ENCODE results near the gene CMIP.
A peak's percentile ranks its signal among the peaks of the same experiment; 100 is the strongest.

Gene CMIP

DNA sequence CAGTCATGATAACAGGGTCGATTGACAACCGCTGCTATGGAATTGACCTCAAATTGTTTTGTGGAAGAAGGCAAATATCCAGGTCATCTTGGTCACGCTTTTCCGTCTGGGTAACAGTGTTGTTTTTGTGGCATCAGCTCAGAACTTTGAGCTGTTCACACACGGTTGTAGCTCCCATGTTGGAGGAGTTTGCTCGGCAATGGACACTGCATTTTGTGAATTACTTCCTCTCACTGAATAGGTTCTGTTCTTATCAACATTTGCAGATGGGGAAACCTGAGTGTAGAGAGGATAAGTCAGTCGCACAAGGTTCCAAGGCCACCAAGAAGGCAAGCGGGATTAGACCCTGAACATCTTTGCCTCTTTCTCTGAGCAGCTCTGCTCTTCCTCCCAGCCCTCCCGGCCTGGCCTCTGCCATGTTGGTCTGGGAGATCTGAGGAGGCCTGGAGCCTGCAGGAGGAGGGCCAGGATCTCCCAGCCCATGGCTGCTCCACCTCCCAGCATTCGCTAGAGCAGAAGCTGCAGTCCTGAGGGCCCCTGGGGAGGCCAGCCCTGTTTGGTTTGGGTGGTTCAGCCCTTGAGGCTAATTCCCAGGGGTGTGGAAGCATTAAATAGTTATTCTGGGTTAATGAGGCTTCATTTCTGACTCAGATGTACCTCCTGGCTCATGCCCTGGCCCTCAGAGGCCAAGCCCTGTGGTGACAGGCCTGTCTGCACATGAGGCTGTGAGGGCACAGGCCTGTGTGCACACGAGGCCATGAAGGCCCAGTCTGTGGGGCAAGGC, 180.3 kb downstream of the CMIP start:
- peak; percentile 76 for DNase-seq (ENCODE audit: low spot score)

DNA sequence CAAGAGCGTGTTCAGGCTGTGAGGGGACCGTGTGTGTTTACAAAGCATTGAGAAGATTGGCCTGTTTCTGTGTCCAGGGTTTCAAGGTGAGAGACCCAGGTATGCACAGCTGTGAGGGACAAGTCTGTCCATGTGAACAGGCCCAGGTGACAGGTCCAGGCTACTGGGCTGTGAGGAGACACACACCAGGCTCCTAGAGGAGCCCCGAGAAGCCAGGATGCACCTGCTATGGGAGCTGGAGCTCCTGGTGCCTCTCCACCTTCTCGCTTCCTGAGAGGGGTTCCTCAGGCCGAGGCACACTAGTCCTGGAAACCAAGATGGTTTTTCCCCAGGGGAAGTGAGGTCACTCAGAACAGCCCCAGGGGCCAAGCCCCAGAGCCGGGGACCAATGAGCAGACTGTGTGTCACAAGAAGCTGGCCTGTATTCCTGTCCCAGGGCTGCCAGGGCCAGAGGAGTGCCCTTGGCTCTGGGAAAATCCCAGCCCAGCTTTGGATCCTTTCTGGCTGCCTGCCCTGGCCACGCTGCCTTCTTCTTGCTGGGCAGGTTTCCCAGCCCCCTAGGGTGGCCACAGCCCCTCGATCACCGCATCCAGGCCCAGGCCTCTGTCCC, 181.0 kb downstream of the CMIP start:
- no peak for DNase-seq (ENCODE audit: low spot score)

DNA sequence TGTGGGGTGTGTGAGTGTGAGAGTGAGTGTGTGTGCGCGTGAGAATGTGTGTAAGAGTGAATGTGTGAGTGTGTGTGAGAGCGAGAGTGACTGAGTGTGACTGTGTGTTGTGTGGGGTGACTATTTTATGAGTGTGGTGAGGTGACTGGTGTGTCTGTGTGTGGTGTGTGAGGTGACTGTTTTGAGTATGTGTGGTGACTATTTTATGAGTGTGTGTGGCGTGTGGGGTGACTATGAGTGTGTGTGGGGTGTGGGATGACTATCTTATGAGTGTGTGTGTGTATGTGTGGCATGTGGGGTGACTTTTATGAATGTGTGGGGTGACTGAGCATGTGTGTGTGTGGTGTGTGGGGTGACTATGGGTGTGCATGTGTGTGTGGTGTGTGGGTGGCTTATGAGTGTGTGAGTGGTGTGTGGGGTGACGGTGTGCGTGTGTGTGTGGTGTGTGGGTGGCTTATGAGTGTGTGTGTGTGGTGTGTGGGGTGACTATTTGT, 181.6 kb downstream of the CMIP start:
- DNase-seq (ENCODE audit: low spot score) = no peak

DNA sequence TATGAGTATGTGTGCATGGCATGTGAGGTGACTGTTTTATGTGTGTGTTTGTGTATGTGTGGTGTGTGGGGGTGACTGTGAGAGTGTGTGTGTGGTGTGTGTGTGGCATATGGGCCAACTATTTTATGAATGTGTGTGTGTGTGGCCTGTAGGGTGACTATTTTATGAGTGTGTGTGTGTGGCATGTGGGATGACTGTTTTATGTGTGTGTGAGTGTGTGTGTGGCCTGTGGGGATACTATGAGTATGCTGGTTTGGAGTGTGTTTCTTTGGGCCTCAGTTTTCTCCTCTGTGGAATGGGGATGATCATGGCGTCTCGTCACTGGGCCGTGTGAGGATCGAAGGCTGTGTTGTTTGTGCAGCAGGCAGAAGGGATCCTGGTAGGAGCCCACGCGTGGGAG, 182.4 kb downstream of the CMIP start:
- DNase-seq (ENCODE audit: low spot score) = no peak

DNA sequence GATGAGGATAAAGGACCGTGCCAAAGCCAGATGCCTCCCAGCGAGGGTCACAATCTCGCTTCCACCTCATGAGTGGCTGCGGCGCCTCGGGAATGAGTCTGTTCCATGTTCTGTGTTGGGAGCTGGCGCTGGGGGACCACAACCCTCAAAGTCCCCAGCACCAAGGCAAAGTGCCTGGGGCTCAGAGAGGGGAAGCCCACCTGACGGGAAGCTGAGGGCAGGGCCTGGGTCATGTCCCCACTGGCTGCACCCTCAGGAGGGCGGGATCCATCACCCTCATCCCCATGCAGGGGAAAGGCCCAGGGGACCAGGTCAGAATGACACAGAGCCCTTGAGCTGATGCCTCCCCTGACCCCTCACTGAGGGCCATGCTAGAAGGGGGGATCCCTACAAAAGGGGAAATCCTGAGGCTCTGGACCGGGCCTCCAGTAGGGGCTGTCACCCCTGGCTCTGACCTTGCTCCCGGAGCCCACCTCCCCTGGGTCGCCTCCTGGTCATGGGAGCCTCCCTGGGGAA, 183.2 kb downstream of the CMIP start:
- no peak for DNase-seq (ENCODE audit: low spot score)

DNA sequence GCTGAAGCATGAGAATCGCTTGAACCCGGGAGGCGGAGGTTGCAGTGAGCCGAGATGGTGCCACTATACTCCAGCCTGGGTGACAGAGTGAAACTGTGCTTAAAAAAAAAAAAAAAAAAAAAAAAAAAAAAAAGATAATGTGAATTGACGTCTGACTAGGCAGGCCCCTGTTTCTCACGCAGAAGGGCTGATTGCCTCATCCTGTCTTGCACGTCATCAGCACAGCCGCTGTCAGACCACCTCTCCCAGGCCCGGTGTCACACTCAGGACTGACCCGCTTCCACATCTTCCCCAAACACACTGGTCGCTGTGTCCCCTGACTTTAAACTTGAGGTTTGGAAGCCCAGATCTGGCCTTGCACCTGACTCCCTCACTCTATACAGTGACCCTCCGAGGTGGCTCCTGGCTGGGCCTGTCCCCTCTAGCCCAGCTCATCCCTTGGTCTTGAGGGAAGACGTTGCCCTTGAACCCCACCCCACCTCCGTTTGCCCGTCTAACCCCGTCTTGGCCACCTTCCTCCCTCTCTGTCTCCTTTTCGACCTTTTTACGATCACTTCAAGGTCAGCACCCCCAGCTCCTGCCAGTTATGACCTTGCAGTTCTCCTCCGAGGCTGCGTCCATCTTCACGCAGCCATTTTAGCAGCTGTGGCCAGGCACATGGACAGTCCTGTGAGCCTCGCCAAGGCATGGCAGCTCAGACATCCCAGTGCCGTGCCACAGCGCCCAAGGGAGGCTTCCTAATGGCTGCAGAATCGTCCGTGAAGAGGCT, 184.6 kb downstream of the CMIP start:
- DNase-seq (ENCODE audit: low spot score) = no peak

- peak; percentile 58 for DNase-seq (ENCODE audit: low spot score)
These were observed 185.5 kb downstream of the CMIP start for GRCh38 chr16:81629896-81630634.

GRCh38 chr16:81630635-81631031, 186.0 kb downstream of the CMIP start:
- peak; percentile 89 for DNase-seq (ENCODE audit: low spot score)

DNA sequence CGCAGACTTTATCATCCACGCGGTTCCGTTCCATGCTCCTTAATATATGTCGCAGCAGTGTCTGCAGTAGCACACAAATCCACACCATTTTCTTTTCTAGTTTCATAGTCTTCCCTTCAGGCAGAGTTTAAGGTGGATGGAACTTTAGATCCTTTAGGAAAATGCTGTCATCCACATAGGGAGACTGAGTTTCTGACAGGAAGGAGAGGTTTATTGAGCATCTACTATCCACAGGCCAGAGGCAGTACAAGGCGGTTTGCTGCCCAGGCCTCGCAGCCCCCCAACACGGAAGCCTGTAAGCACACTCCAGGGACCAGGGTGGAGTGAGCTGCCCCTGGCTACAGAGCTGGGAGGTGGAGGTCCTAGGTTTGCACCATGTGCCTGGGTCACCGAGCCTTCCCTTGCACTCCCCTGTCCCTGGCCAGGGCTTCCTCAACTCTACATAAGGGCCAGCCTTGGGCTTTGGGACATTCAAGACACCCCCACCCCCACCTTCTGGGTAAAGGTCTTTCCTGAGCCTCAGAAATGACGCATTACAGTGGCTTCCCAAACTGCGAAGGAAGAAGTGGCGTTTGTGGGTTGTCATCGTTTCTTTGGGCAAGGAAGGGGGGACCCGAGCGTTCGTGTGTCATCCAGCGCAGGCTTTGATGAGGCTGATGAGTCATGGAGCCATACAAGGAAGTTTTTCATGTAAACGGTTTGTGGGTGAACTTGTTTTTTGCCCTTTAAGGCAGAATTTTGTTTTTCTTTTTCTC, 188.0 kb downstream of the CMIP start:
- DNase-seq (ENCODE audit: low spot score) = no peak

GRCh38 chr16:81633147-81633619, 188.6 kb downstream of the CMIP start:
- no peak for DNase-seq (ENCODE audit: low spot score)

DNA sequence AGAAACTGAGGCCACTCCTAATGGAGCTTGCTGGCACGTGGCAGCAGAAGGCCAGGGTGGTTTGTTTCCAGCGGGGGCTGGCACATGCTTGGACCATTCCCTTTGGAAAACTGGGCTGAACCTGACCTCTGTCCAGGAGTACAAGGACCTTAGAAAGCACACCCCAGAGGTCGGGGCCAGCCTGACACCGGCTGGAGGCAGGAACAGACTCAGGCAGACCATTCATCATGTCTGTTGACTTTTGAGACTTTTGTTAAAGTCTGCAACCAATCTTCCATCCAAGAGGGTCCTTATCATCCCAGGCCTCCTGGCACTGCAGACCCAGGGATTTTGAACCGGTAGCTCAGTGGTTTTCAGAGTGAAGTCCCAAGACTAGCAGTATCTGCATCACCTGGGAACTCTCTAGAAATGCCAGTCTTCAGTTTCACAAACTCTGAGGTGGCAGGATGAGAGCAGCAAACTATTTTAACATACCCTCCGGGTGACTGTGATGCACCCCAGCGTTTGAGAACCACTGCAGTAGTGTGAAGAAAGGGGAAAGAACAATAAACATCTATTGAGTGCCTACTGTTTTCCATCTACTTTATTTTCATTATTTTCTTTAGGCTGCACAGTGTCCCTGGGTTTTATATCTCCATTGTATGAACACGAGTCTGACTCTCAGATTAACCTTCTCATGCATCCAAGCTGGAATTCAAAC, 189.2 kb downstream of the CMIP start:
- DNase-seq (ENCODE audit: low spot score) = no peak

DNA sequence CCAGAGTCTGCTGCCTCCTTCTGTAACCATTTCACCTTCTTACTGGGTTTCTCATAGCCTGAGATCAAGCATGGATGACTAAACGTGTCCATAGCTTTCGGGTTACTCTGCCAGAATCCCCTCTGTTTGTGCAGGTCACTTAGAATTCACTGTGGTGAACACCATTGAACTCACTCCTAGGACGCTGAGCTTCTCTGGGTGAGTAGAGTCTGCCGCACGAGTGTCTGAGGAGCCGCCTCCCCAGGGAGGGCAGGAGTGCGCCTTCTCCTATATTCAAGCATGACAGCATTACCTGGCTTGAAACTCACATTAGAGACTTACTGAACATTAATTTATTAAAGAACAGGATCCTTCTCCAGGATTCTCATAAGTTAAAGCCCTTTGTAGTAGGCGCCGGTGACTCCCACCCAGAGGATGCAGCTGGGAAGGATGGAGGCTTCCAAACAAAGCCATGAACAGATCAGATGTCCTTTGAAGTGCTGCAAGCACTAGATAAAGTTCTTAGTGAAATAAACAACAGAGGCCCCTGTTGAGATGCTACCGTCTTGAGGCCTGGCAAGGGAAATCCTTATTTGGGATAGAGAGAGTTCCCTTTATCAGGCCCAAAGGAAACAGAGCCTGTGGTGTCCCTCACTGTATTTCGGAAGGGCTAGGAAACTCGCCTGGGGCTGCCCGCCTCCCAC, 189.9 kb downstream of the CMIP start:
- no peak for DNase-seq (ENCODE audit: low spot score)

- DNase-seq (ENCODE audit: low spot score) = no peak
These were observed 190.7 kb downstream of the CMIP start for GRCh38 chr16:81635063-81635937.

- DNase-seq (ENCODE audit: low spot score) = no peak
These were observed 191.8 kb downstream of the CMIP start for GRCh38 chr16:81636298-81636993.

GRCh38 chr16:81637336-81638235, 193.0 kb downstream of the CMIP start:
- DNase-seq (ENCODE audit: low spot score) = no peak

DNA sequence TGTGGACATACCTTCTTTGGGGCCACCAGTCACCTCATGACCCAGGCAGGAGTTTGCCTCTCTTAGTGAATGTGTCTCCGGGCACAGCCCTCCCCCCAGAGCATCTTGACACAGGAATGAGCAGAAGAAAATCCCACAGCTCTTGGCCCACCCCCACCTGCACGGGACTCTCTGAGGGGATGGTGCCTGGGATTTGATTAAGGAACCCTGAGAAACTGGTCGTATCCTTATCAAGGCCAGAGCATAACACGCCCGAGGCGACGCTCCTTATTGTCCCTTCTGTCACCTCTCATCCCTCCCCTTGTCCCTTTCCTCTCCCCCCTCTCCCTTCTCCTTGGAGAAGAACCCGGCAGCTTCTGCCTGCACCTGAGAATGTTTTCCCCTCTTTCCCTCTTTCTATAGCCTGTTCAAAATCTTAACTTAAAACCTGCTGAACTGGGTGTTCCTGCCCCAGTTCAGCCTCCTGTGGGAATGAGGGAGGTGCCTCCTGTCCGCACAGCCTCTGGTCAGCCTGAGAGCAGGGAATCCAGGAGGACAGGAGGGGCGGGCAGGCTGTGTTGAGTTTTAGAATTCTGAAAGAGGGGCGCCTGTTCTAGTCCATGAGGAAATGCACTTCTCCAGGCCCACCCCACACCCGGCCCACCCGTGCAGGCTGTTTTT, 193.8 kb downstream of the CMIP start:
- no peak for DNase-seq (ENCODE audit: low spot score)

- no peak for DNase-seq (ENCODE audit: low spot score)
These were observed 194.7 kb downstream of the CMIP start for GRCh38 chr16:81639348-81639747.

All from D341Med (cell line).